ENCODE data around the gene POLR2E.

GRCh38 chr19:1085676-1086442, 9.3 kb downstream of the POLR2E start:
- peak; percentile 7 for TF ChIP-seq POLR2A (IDR thresholded peaks at IDR 0.05; ENCODE audit: low read length)
- no peak for TF ChIP-seq GATA1 (IDR thresholded peaks at IDR 0.05; ENCODE audit: low read depth, low read length)
